Chondrocyte (in vitro differentiated cells): ENCODE measurements around the gene CEACAM6. TPM values are rescaled to one million over a fixed set of nuclear protein-coding genes. Genes with fewer than 3 reads are reported as not detected.

ENCODE experiments used
- DNase-seq: peaks from one replicate; pipeline ENCODE4 v3.0.0; 2021; ENCODE audit warnings: mixed read lengths, low spot score
- H3K27ac Mint-ChIP-seq: one replicate; pipeline ENCODE4 v1.8.0; 2021; ENCODE audit warnings: mild to moderate bottlenecking, moderate library complexity, mixed read lengths; ENCODE audit not compliant: unreplicated experiment
- H3K27me3 Mint-ChIP-seq: 2 replicates; pipeline ENCODE4 v1.8.0; 2021; ENCODE audit warnings: low read depth, mixed read lengths
- H3K36me3 Mint-ChIP-seq: 2 replicates; pipeline ENCODE4 v1.8.0; 2021; ENCODE audit warnings: low read depth, mixed read lengths
- H3K4me1 Mint-ChIP-seq: 2 replicates; pipeline ENCODE4 v1.8.0; 2021; ENCODE audit warnings: low read depth, mild to moderate bottlenecking, mixed read lengths
- H3K4me3 Mint-ChIP-seq: one replicate; pipeline ENCODE4 v1.8.0; 2021; ENCODE audit warnings: mild to moderate bottlenecking, moderate library complexity, mixed read lengths; ENCODE audit not compliant: unreplicated experiment
- H3K9me3 Mint-ChIP-seq: 2 replicates; pipeline ENCODE4 v1.8.0; 2021; ENCODE audit warnings: low read depth, mixed read lengths
- CTCF ChIP-seq: fragments of 200-600 bp; sonication (generic); IDR thresholded peaks from 2 replicates; pipeline ENCODE4 v1.5.0; 2021; ENCODE audit warnings: antibody characterized with exemption, mild to moderate bottlenecking, moderate library complexity
- total RNA-seq: library from RNA; stranded (reverse); gene quantifications from 3 replicates; pipeline ENCODE4 v1.2.1, GENCODE V29; 2021

Gene CEACAM6
- total RNA-seq, 1 donor from 2014 or later: not detected

GRCh38 chr19:41709951-41710645 lies 45.2 kb upstream of the CEACAM6 start:
- no peak for DNase-seq
- no peak overlapping the region for H3K4me3 Mint-ChIP-seq
- H3K9me3 Mint-ChIP-seq: no peaks in the 10 kb centered on the region
- no peak overlapping the region for H3K27ac Mint-ChIP-seq
- no peak for TF ChIP-seq CTCF
- peaks cover 22% of the 10 kb centered on the region for H3K27me3 Mint-ChIP-seq
- no peaks in the 10 kb centered on the region for H3K4me1 Mint-ChIP-seq
- no peaks in the 10 kb centered on the region for H3K36me3 Mint-ChIP-seq

- H3K4me3 Mint-ChIP-seq: no peak overlapping the region
- DNase-seq: no peak
- H3K9me3 Mint-ChIP-seq: no peaks in the 10 kb centered on the region
- H3K27me3 Mint-ChIP-seq: peaks cover 21% of the 10 kb centered on the region
- no peak overlapping the region for H3K27ac Mint-ChIP-seq
- no peak for TF ChIP-seq CTCF
- no peaks in the 10 kb centered on the region for H3K4me1 Mint-ChIP-seq
- H3K36me3 Mint-ChIP-seq: no peaks in the 10 kb centered on the region
Measured at GRCh38 chr19:41711376-41712261, 43.7 kb upstream of the CEACAM6 start.

GRCh38 chr19:41714598-41714997 lies 40.7 kb upstream of the CEACAM6 start:
- no peak overlapping the region for H3K27ac Mint-ChIP-seq
- DNase-seq: no peak
- no peaks in the 10 kb centered on the region for H3K4me1 Mint-ChIP-seq
- no peaks in the 10 kb centered on the region for H3K9me3 Mint-ChIP-seq
- H3K36me3 Mint-ChIP-seq: no peaks in the 10 kb centered on the region
- no peak for TF ChIP-seq CTCF
- no peak overlapping the region for H3K4me3 Mint-ChIP-seq
- peaks cover 18% of the 10 kb centered on the region for H3K27me3 Mint-ChIP-seq

GRCh38 chr19:41718761-41719160 lies 36.6 kb upstream of the CEACAM6 start:
- Mint-ChIP-seq H3K36me3 (no peaks in the 10 kb centered on the region), H3K4me1 (no peaks in the 10 kb centered on the region), H3K4me3 (no peak overlapping the region), H3K9me3 (no peaks in the 10 kb centered on the region), H3K27me3 (peaks cover 15% of the 10 kb centered on the region), H3K27ac (no peak overlapping the region)
- no peak for DNase-seq
- no peak for TF ChIP-seq CTCF

GRCh38 chr19:41720103-41720502 lies 35.2 kb upstream of the CEACAM6 start:
- TF ChIP-seq CTCF: no peak
- DNase-seq: no peak
- no peak overlapping the region for H3K27ac Mint-ChIP-seq
- H3K27me3 Mint-ChIP-seq: peaks cover 11% of the 10 kb centered on the region
- no peaks in the 10 kb centered on the region for H3K36me3 Mint-ChIP-seq
- no peaks in the 10 kb centered on the region for H3K4me1 Mint-ChIP-seq
- H3K4me3 Mint-ChIP-seq: no peak overlapping the region
- H3K9me3 Mint-ChIP-seq: no peaks in the 10 kb centered on the region
